ENCODE results near the gene CLMN.

The CLMN gene

DNA sequence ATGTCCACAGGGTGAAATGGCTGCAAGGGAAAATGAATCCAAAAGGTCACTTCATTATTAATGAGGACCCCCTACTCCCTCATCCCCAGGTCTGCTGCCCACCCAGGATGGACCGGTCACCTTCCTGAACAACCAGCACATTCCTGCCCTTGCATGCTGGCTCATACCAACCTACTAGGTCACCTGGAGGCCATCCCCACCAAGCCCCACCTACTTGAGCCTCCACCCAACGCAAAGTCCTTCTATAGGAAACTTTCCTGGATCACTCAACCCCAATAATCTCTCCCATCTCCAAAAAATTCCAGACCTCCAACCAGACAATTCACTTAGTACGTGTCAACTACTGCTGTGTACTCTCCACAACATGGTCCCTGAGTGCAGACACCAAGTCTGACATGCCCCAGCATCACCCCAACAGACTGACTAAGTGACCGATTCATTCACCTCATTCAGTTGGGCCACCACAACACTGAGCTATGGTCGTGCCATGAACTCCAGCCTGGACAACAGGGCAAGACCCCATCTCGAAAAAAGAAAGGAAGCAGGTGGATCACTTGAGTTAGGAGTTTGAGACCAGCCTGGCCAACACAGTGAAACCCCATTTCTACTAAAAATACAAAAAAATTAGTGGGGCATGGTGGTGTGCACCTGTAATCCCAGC is 18.1 kb downstream of the CLMN start:
- Histone ChIP-seq H3K4me3 (no peak overlapping the region), H3K27ac (peak overlapping the region in 1 of 2 donors; percentile 37)
- DNase-seq (ENCODE audit: low spot score), result no peak
- TF ChIP-seq, protein P1, sequence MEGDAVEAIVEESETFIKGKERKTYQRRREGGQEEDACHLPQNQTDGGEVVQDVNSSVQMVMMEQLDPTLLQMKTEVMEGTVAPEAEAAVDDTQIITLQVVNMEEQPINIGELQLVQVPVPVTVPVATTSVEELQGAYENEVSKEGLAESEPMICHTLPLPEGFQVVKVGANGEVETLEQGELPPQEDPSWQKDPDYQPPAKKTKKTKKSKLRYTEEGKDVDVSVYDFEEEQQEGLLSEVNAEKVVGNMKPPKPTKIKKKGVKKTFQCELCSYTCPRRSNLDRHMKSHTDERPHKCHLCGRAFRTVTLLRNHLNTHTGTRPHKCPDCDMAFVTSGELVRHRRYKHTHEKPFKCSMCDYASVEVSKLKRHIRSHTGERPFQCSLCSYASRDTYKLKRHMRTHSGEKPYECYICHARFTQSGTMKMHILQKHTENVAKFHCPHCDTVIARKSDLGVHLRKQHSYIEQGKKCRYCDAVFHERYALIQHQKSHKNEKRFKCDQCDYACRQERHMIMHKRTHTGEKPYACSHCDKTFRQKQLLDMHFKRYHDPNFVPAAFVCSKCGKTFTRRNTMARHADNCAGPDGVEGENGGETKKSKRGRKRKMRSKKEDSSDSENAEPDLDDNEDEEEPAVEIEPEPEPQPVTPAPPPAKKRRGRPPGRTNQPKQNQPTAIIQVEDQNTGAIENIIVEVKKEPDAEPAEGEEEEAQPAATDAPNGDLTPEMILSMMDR (IDR thresholded peaks at IDR 0.05), result no peak

GRCh38 chr14:95300697-95301526 is 18.8 kb downstream of the CLMN start:
- Histone ChIP-seq H3K4me3 (no peak overlapping the region), H3K27ac (peak overlapping the region in 1 of 2 donors; percentile 37)
- DNase-seq (ENCODE audit: low spot score), result no peak
- TF ChIP-seq, protein P1 (IDR thresholded peaks at IDR 0.05), result no peak

- TF ChIP-seq, protein P1 (IDR thresholded peaks at IDR 0.05), result no peak
- DNase-seq (ENCODE audit: low spot score), result no peak
- Histone ChIP-seq H3K4me3 (no peak overlapping the region), H3K27ac (no peak overlapping the region)
Observed at GRCh38 chr14:95300002-95300696, 19.6 kb downstream of the CLMN start.

- no peak overlapping the region for H3K27ac ChIP-seq
- TF ChIP-seq, protein P1 (IDR thresholded peaks at IDR 0.05), result no peak
Observed at GRCh38 chr14:95299271-95299670, 20.4 kb downstream of the CLMN start.

DNA sequence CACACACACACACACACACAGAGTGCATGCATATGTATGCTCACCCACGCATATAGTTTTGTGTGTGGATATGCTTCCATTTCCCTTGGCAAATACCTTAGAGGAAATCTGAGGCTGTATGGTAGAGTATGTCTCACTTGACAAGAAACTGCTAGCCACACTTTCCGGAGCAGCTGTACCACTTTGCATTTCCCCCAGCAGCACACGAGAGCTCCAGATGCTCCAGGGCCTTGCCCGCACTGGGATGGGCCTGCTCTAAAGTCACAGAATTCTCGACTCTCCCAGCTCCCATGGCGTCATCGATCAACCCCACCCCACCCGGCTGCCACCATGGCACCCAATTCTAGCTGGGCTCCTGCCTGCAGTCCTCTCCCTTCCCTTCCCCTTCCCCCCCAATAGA is 21.9 kb downstream of the CLMN start:
- TF ChIP-seq, protein P1 (IDR thresholded peaks at IDR 0.05), result no peak
- H3K27ac ChIP-seq, result no peak overlapping the region
- no peak overlapping the region for H3K4me3 ChIP-seq
- DNase-seq (ENCODE audit: low spot score), result no peak

More at GRCh38 chr14:95299271-95299670, 20.4 kb downstream of the CLMN start:
- H3K4me3 ChIP-seq, result no peak overlapping the region
- DNase-seq (ENCODE audit: low spot score), result no peak

DNA sequence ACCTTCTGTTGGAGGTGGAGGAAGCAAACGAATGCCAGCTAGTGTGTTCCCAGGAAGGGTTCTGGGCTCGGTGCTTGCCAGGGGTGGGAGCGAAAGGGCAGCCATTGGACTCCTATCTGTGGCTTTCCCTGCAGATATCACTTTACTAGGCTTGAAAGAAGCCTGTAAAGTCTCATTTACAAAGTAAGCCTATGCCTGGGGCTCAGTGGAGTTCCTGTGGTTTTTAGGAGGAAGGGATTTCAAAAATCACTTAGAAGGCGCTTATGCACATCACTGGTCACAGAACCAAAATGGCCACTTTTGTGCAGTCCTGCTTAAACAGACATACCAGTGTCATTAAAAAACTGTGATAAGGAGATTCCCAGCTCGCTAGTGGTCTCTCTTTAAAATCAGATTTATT is 22.7 kb downstream of the CLMN start:
- no peak for DNase-seq (ENCODE audit: low spot score)
- TF ChIP-seq, protein P1 (IDR thresholded peaks at IDR 0.05), result no peak
- Histone ChIP-seq H3K4me3 (no peak overlapping the region), H3K27ac (no peak overlapping the region)
